OCI-LY7 (cell line): ENCODE results near the gene SHROOM3. TPM values are rescaled to one million over a fixed set of nuclear protein-coding genes. Genes with fewer than 3 reads are reported as not detected.

Experiments
- BruUV-seq: library from RNA; stranded (reverse); fragments of 400-500 nt; replicated peaks from 2 replicates; lab custom pipeline; 2021; lab: Mats Ljungman, UMichigan
- CTCF ChIA-PET: fragments of 300-600 bp; sonication (Branson Sonifier 250); formaldehyde crosslinking; loops from one replicate; lab custom pipeline; 2022; ENCODE audit warnings: antibody characterized with exemption; ENCODE audit not compliant: unreplicated experiment; lab: Charles Lee
- POLR2A ChIA-PET: fragments of 300-600 bp; sonication (Branson Sonifier 250); formaldehyde crosslinking; loops from one replicate; lab custom pipeline; 2022; ENCODE audit warnings: antibody characterized with exemption; lab: Charles Lee
- DNase-seq: peaks from one replicate; pipeline ENCODE4 v3.0.0-alpha.2; 2015; ENCODE audit warnings: low spot score
- H2AFZ ChIP-seq: fragments of 200-600 bp; sonication (generic), shearing (Covaris generic); 2 replicates; pipeline ENCODE4 v1.6.1; 2014; ENCODE audit warnings: mild to moderate bottlenecking, antibody characterized with exemption, low read length, moderate library complexity
- H3K27ac ChIP-seq: fragments of 200-600 bp; sonication (generic); 2 replicates; pipeline ENCODE4 v1.5.1; 2014; ENCODE audit warnings: mixed run types, low read depth, mild to moderate bottlenecking, moderate library complexity, low read length, inconsistent platforms; ENCODE audit not compliant: poor library complexity, severe bottlenecking
- H3K36me3 ChIP-seq: fragments of 200-600 bp; sonication (generic); 2 replicates; pipeline ENCODE4 v1.6.1; 2014; ENCODE audit warnings: mild to moderate bottlenecking, antibody characterized with exemption, low read length, moderate library complexity, mixed read lengths; ENCODE audit not compliant: insufficient read depth
- H3K4me1 ChIP-seq: fragments of 200-600 bp; sonication (generic); 2 replicates; pipeline ENCODE4 v1.5.1; 2014; ENCODE audit warnings: mild to moderate bottlenecking, low read length; ENCODE audit not compliant: insufficient read depth, poor library complexity, severe bottlenecking
- H3K4me2 ChIP-seq: fragments of 200-600 bp; sonication (generic); 2 replicates; pipeline ENCODE4 v1.6.1; 2014; ENCODE audit warnings: mild to moderate bottlenecking, low read length
- H3K4me3 ChIP-seq: fragments of 200-600 bp; sonication (generic); 2 replicates; pipeline ENCODE4 v1.5.1; 2014; ENCODE audit warnings: mild to moderate bottlenecking, low read depth, low read length; ENCODE audit not compliant: poor library complexity, severe bottlenecking
- H3K79me2 ChIP-seq: fragments of 200-600 bp; sonication (generic); 2 replicates; pipeline ENCODE4 v1.6.1; 2016; ENCODE audit warnings: low read depth, mild to moderate bottlenecking, low read length, moderate library complexity, mixed read lengths; ENCODE audit not compliant: insufficient read depth
- H3K9me2 ChIP-seq: fragments of 200-600 bp; sonication (generic); 2 replicates; pipeline ENCODE4 v1.6.1; 2016; ENCODE audit warnings: mild to moderate bottlenecking, low read length, mixed read lengths; ENCODE audit not compliant: insufficient read depth
- H3K9me3 ChIP-seq: fragments of 200-600 bp; sonication (generic); 2 replicates; pipeline ENCODE4 v1.6.1; 2014; ENCODE audit warnings: mild to moderate bottlenecking, mixed run types, low read length, mixed read lengths
- H4K20me1 ChIP-seq: fragments of 200-600 bp; sonication (generic); 2 replicates; pipeline ENCODE4 v1.6.1; 2014; ENCODE audit warnings: mild to moderate bottlenecking, antibody characterized with exemption, low read length, moderate library complexity, mixed read lengths; ENCODE audit not compliant: insufficient read depth
- EZH2phosphoT487 ChIP-seq: fragments of 200-600 bp; sonication (generic); IDR thresholded peaks from 2 replicates; pipeline ENCODE4 v1.6.1; 2018; ENCODE audit warnings: low read depth, borderline replicate concordance, mild to moderate bottlenecking, mixed run types, antibody characterized with exemption, low read length, moderate library complexity, mixed read lengths
- intact Hi-C: fragments of 100-400 bp; cut with micrococcal nuclease; formaldehyde crosslinking; loops from one replicate; pipeline ENCODE4 v1.10.0; 2022; ENCODE audit not compliant: unreplicated experiment
- total RNA-seq, 2 experiments: library from RNA; depleted of rRNA in 1 of 2; stranded (reverse); fragments of >200 nt in 1 of 2; shearing (Covaris generic) in 1 of 2; gene quantifications; 2 replicates each; pipeline ENCODE4 v1.2.3, GENCODE V29; 2014 to 2022
- TF ChIP-seq, protein P1 (sequence below): fragments of 200-600 bp; sonication (generic); conservative IDR thresholded peaks from 2 replicates; pipeline ENCODE4 v1.5.1; 2014; ENCODE audit warnings: mild to moderate bottlenecking, antibody characterized with exemption, low read length, moderate library complexity, mixed read lengths

The SHROOM3 gene
- total RNA-seq, 2 experiments from 2014 or later: not detected

DNA sequence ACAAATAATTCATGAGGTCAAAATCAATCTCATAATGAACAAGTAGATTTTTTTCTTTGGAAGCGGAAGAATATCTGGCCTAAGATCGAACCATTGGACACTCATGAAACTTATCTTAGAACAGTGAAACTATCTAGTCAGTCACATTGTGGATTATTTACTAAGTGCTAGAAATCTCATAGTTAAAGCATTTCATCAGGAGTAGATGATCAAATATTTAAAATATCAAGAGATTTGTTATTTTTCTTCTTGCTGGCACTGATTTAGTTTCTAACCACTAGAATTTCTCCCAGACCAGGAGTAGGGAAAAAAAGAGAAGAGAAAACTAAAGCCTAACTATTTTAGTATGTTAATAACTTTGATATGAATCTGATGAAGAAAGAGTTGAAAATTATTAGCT, 105.5 kb downstream of the SHROOM3 start:
- Histone ChIP-seq H3K4me3 (no peak overlapping the region), H3K27ac (no peak overlapping the region), H4K20me1 (no peaks in the 10 kb centered on the region), H3K79me2 (no peaks in the 10 kb centered on the region), H2AFZ (no peak overlapping the region), H3K9me3 (no peaks in the 10 kb centered on the region), H3K4me1 (no peaks in the 10 kb centered on the region), H3K9me2 (no peaks in the 10 kb centered on the region), H3K4me2 (no peak overlapping the region), H3K36me3 (no peaks in the 10 kb centered on the region)
- CTCF ChIA-PET: no interaction called here
- TF ChIP-seq, protein P1, sequence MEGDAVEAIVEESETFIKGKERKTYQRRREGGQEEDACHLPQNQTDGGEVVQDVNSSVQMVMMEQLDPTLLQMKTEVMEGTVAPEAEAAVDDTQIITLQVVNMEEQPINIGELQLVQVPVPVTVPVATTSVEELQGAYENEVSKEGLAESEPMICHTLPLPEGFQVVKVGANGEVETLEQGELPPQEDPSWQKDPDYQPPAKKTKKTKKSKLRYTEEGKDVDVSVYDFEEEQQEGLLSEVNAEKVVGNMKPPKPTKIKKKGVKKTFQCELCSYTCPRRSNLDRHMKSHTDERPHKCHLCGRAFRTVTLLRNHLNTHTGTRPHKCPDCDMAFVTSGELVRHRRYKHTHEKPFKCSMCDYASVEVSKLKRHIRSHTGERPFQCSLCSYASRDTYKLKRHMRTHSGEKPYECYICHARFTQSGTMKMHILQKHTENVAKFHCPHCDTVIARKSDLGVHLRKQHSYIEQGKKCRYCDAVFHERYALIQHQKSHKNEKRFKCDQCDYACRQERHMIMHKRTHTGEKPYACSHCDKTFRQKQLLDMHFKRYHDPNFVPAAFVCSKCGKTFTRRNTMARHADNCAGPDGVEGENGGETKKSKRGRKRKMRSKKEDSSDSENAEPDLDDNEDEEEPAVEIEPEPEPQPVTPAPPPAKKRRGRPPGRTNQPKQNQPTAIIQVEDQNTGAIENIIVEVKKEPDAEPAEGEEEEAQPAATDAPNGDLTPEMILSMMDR: no peak
- TF ChIP-seq EZH2phosphoT487: no peak
- POLR2A ChIA-PET: no interaction called here
- DNase-seq: no peak
- BruUV-seq: no TSS peak
- intact Hi-C loops: no loop called here

DNA sequence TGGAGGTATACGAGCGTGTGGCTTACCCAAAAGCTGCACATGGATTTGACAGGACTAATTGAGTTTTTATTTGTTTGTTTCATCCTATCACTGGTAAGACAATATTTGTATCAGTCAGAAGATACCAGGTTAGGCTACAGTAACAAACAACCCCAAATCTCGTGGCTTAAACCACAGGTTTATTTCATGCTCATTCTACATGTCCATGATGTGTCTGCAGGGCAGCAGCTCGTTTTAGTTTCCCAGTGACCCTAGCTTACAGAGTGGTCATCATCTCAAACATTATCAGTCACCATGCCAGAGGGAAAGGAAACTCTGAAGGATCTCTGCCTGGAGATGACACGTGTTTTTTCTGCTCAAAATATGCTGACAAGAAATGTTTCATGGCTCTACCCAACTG, 108.3 kb downstream of the SHROOM3 start:
- H3K79me2 ChIP-seq: no peaks in the 10 kb centered on the region
- no peak for DNase-seq
- no peak overlapping the region for H3K4me2 ChIP-seq
- H3K9me2 ChIP-seq: no peaks in the 10 kb centered on the region
- ChIA-PET POLR2A (no interaction called here), CTCF (interaction anchor here (0.6 kb wide), 1 partner anchor 250 kb away, joined by 3 read pairs; no protein-coding TSS in a partner anchor)
- no peaks in the 10 kb centered on the region for H3K36me3 ChIP-seq
- no TSS peak for BruUV-seq
- no peak overlapping the region for H3K4me3 ChIP-seq
- no peak for TF ChIP-seq EZH2phosphoT487
- TF ChIP-seq, protein P1: no peak
- H3K4me1 ChIP-seq: no peaks in the 10 kb centered on the region
- no peaks in the 10 kb centered on the region for H4K20me1 ChIP-seq
- intact Hi-C loops: no loop called here
- H2AFZ ChIP-seq: no peak overlapping the region
- H3K9me3 ChIP-seq: no peaks in the 10 kb centered on the region
- no peak overlapping the region for H3K27ac ChIP-seq

DNA sequence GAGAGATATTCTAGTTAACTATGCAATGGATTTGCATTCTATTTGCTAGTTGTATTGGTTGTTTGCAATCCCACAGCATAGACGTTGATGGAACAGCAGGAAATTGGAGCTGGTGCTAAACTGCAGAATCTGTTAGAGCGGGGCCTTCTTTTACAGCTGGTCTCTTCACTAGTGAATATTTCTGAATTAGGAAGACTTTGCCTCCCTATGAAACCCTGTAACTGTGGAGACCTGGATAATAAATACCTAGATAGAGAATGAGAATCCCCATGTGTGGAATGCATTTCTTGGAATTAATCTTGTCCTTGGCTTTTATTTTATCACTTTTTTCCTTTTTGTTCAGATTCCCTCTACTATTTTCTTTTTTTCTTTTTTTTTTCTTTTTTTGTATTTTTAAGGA, 109.7 kb downstream of the SHROOM3 start:
- CTCF ChIA-PET: no interaction called here
- no peaks in the 10 kb centered on the region for H3K9me2 ChIP-seq
- no peak overlapping the region for H3K27ac ChIP-seq

More for the DNA sequence above, 109.7 kb downstream of the SHROOM3 start:
- no peak overlapping the region for H2AFZ ChIP-seq
- no peaks in the 10 kb centered on the region for H4K20me1 ChIP-seq
- POLR2A ChIA-PET: interaction anchor here (0.7 to 0.9 kb wide), 2 partner anchors 69 to 130 kb away, joined by 3 read pairs; no protein-coding TSS in a partner anchor
- TF ChIP-seq, protein P1: no peak
- TF ChIP-seq EZH2phosphoT487: no peak
- H3K4me1 ChIP-seq: no peaks in the 10 kb centered on the region
- DNase-seq: no peak
- no peaks in the 10 kb centered on the region for H3K9me3 ChIP-seq
- H3K4me2 ChIP-seq: no peak overlapping the region
- H3K79me2 ChIP-seq: no peaks in the 10 kb centered on the region
- H3K4me3 ChIP-seq: no peak overlapping the region
- intact Hi-C loops: no loop called here
- no peaks in the 10 kb centered on the region for H3K36me3 ChIP-seq
- no TSS peak for BruUV-seq
